ENCODE results near the gene SUPT4H1. TPM values are rescaled to one million over a fixed set of nuclear protein-coding genes. Genes with fewer than 3 reads are reported as not detected.

The SUPT4H1 gene
- total RNA-seq, 1 experiment from 2014 or later, result 109 TPM

DNA sequence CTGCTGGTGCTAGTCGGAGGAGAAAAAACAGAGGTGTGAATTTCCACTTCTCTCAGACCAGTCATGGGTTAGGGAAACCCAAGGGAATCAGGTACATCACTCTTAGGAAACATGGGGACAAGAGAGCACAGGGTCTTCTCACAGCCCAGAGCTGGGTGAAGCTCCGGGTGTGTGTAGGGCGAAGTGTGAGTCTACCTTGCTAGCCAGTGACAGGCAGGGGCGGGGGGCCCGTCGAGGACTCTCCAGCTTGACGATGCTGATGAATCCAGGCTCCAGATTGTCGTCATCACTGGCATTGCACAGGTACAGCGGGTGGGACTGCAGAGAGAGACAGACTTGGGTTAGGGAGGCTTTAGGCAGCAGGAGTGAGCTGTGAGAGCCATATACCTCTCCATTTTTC is 18.7 kb upstream of the SUPT4H1 start:
- H3K79me2 ChIP-seq (ENCODE audit: insufficient read depth, low read length), result no peaks in the 10 kb centered on the region

More for the DNA sequence above, 18.7 kb upstream of the SUPT4H1 start:
- no peak overlapping the region for H2BK15ac ChIP-seq (ENCODE audit: low read depth, low read length)
- H2AFZ ChIP-seq (ENCODE audit: low read length), result no peak overlapping the region
- H2BK120ac ChIP-seq (ENCODE audit: low read depth, low read length, poor library complexity, severe bottlenecking), result no peak overlapping the region
- no peaks in the 10 kb centered on the region for H3K9me3 ChIP-seq (ENCODE audit: control insufficient read depth, low read depth, low read length)
- no peak overlapping the region for H3K27ac ChIP-seq (ENCODE audit: insufficient read length, low read depth, low read length)
- no peak overlapping the region for H2BK5ac ChIP-seq (ENCODE audit: insufficient read length, low read length)
- H3T11ph ChIP-seq (ENCODE audit: low read length), result no peak overlapping the region
- H3K18ac ChIP-seq (ENCODE audit: insufficient read length, low read depth, low read length), result no peak overlapping the region
- H3K56ac ChIP-seq (ENCODE audit: insufficient read length, low read depth, low read length), result no peak overlapping the region
- no peak overlapping the region for H4K91ac ChIP-seq (ENCODE audit: insufficient read length, low read depth, low read length)
- Mint-ChIP-seq H3K36me3 (ENCODE audit: insufficient read depth in 1 of 3, low read depth in 3 of 3) (no peaks in the 10 kb centered on the region; a peak in 1 of 7 replicates), H3K4me3 (no peak overlapping the region), H3K27ac (peak overlapping the region in 1 of 3 experiments; percentile 23; a peak in 1 of 7 replicates), H3K27me3 (ENCODE audit: low read depth) (no peaks in the 10 kb centered on the region; the same call in 1 of the 2 replicates), H3K9me3 (no peaks in the 10 kb centered on the region), H3K4me1 (peaks cover 5 to 8% of the 10 kb centered on the region in 2 experiments)
- TF ChIP-seq, protein P1, sequence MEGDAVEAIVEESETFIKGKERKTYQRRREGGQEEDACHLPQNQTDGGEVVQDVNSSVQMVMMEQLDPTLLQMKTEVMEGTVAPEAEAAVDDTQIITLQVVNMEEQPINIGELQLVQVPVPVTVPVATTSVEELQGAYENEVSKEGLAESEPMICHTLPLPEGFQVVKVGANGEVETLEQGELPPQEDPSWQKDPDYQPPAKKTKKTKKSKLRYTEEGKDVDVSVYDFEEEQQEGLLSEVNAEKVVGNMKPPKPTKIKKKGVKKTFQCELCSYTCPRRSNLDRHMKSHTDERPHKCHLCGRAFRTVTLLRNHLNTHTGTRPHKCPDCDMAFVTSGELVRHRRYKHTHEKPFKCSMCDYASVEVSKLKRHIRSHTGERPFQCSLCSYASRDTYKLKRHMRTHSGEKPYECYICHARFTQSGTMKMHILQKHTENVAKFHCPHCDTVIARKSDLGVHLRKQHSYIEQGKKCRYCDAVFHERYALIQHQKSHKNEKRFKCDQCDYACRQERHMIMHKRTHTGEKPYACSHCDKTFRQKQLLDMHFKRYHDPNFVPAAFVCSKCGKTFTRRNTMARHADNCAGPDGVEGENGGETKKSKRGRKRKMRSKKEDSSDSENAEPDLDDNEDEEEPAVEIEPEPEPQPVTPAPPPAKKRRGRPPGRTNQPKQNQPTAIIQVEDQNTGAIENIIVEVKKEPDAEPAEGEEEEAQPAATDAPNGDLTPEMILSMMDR (conservative IDR thresholded peaks at IDR 0.05), result no peak
- no peak overlapping the region for H2BK20ac ChIP-seq (ENCODE audit: low read depth, low read length, poor library complexity, severe bottlenecking)
- H3K4ac ChIP-seq (ENCODE audit: low read depth, low read length), result no peak overlapping the region
- H4K8ac ChIP-seq (replicated peaks; ENCODE audit: insufficient read length, low read depth, low read length), result no peak overlapping the region
- H4K5ac ChIP-seq (ENCODE audit: insufficient read length, low read depth, low read length), result no peak overlapping the region
- H3K79me1 ChIP-seq (ENCODE audit: insufficient read depth, low read depth, low read length, poor library complexity, severe bottlenecking), result no peaks in the 10 kb centered on the region
- H3K23ac ChIP-seq (ENCODE audit: insufficient read length, low read depth, low read length), result no peak overlapping the region
- no peak overlapping the region for H2BK12ac ChIP-seq (ENCODE audit: insufficient read length, low read depth, low read length)
- H3K23me2 ChIP-seq (ENCODE audit: insufficient read length, low read depth, low read length, poor library complexity, severe bottlenecking), result no peaks in the 10 kb centered on the region
- H3K4me2 ChIP-seq (ENCODE audit: insufficient read depth, insufficient read length, low read length), result no peak overlapping the region
- H3K27me3 ChIP-seq (ENCODE audit: insufficient read depth, low read length), result no peaks in the 10 kb centered on the region
- no peak overlapping the region for H2AK5ac ChIP-seq (ENCODE audit: insufficient read length, low read length)
- DNase-seq, result no peak
- WGBS (ENCODE audit: extremely low coverage, insufficient read length, low lambda C conversion rate), result no CpG with 5 or more reads among the region's 9 CpGs
- no peaks in the 10 kb centered on the region for H4K20me1 ChIP-seq (ENCODE audit: control insufficient read depth, insufficient read depth, insufficient read length)
- no peak overlapping the region for H3K9ac ChIP-seq (ENCODE audit: extremely low read depth, insufficient read length, low read length)
- 0 out of 2 replicates have a peak overlapping the region, but pooled peaks have one; percentile 10 for H3K14ac ChIP-seq (ENCODE audit: insufficient read depth, low read length)
- H3K4me1 ChIP-seq (ENCODE audit: insufficient read depth, low read length), result peaks cover 1% of the 10 kb centered on the region; the same call in 1 of the 2 replicates

All from H9 (cell line).